Gastrocnemius medialis (tissue), 4 donors: ENCODE data around the gene ADAMTSL3. TPM values are rescaled to one million over a fixed set of nuclear protein-coding genes. Genes with fewer than 3 reads are reported as not detected.
A peak's percentile ranks its signal among the peaks of the same experiment; 100 is the strongest.

Experiments
- ATAC-seq, 2 donors: fragments of 150-250 bp; one replicate each; pipeline ENCODE4 v1.9.1; 2016
- DNase-seq, 2 donors: peaks; one replicate each; pipeline ENCODE4 v3.0.0-alpha.2; 2019
- H3K27ac ChIP-seq, 4 donors: fragments of 200-600 bp; sonication (generic); 1 replicate in 1 of 4; 2 replicates in 3 of 4; pipeline ENCODE4 v1.5.1; 2016 to 2018; ENCODE audit warnings: mild to moderate bottlenecking in 2 of 4, moderate library complexity in 1 of 4
- H3K27me3 ChIP-seq, 3 donors: fragments of 200-600 bp; sonication (generic) in 2 of 3; 1 replicate in 1 of 3; 2 replicates in 2 of 3; pipeline versions ENCODE4 v1.5.1 to v1.6.0; 2016 to 2019; ENCODE audit warnings: mild to moderate bottlenecking in 1 of 3, moderate library complexity in 1 of 3
- H3K36me3 ChIP-seq, 2 donors: fragments of 200-600 bp; sonication (generic) in 1 of 2; one replicate each; pipeline ENCODE4 v1.5.1; 2017 to 2018
- H3K4me1 ChIP-seq, 2 donors: fragments of 200-600 bp; sonication (generic) in 1 of 2; one replicate each; pipeline ENCODE4 v1.5.1; 2016 to 2017; ENCODE audit warnings: mild to moderate bottlenecking in 2 of 2
- H3K4me3 ChIP-seq, 4 donors: fragments of 200-600 bp; sonication (generic) in 3 of 4; 1 replicate in 1 of 4; 2 replicates in 3 of 4; pipeline ENCODE4 v1.5.1; 2016 to 2019; ENCODE audit warnings: mild to moderate bottlenecking in 2 of 4
- H3K9me3 ChIP-seq, 3 donors: fragments of 200-600 bp; sonication (generic) in 2 of 3; 1 replicate in 1 of 3; 2 replicates in 2 of 3; pipeline ENCODE4 v1.5.1; 2016 to 2019
- CTCF ChIP-seq, 5 experiments: fragments of 450-650 bp in 3 of 5; fragments of 200-600 bp in 2 of 5; sonication (generic) in 2 of 5; IDR thresholded peaks in 4 of 5; conservative IDR thresholded peaks in 1 of 5; 1 replicate in 4 of 5; 2 replicates in 1 of 5; pipeline ENCODE4 v1.5.1; 2016 to 2019; ENCODE audit warnings: antibody characterized with exemption in 5 of 5, mild to moderate bottlenecking in 3 of 5, moderate library complexity in 3 of 5
- POLR2A ChIP-seq, 2 donors: fragments of 450-650 bp; IDR thresholded peaks; one replicate each; pipeline ENCODE4 v1.6.1; 2017; ENCODE audit warnings: antibody characterized with exemption in 2 of 2, mild to moderate bottlenecking in 2 of 2, moderate library complexity in 2 of 2
- in situ Hi-C, 4 donors: fragments of 200-750 bp; cut with MboI; loops; one replicate each; pipeline versions ENCODE4 v1.15.0 to v1.8.0; 2017; ENCODE audit warnings: low sequenced_read_pairs in 4 of 4
- intact Hi-C: fragments of 100-400 bp; cut with DNase I; formaldehyde crosslinking; loops from one replicate; pipeline ENCODE4 v1.15.1; 2023; ENCODE audit warnings: low total_unique reads
- total RNA-seq, 4 donors: library from RNA; depleted of rRNA; stranded (reverse); fragments of >200 nt; gene quantifications; one replicate each; pipeline versions ENCODE4 v1.1.0 to v1.2.3, GENCODE V29; 2016

The ADAMTSL3 gene
- total RNA-seq, 4 donors from 2014 or later: 0.66 to 2.9 (median 0.76) TPM

- H3K9me3 ChIP-seq: no peaks in the 10 kb centered on the region
- ATAC-seq (no peak), DNase-seq (no peak)
- H3K4me1 ChIP-seq: no peaks in the 10 kb centered on the region
- H3K27me3 ChIP-seq: no peaks in the 10 kb centered on the region
- H3K27ac ChIP-seq: no peak overlapping the region
- no peaks in the 10 kb centered on the region for H3K36me3 ChIP-seq
- intact Hi-C loops: no loop called here
- TF ChIP-seq CTCF (IDR thresholded peaks at IDR 0.05 in 4 of 5, conservative IDR thresholded peaks at IDR 0.05 in 1 of 5) (peak in 1 of 5 experiments; percentile 9), POLR2A (IDR thresholded peaks at IDR 0.05) (no peak)
- in situ Hi-C loops: no loop called here
- no peak overlapping the region for H3K4me3 ChIP-seq
These were observed 184.1 kb downstream of the ADAMTSL3 start for GRCh38 chr15:83837945-83838571.

GRCh38 chr15:83838763-83839162 is 184.8 kb downstream of the ADAMTSL3 start:
- Histone ChIP-seq H3K4me1 (no peaks in the 10 kb centered on the region), H3K27me3 (no peaks in the 10 kb centered on the region), H3K36me3 (no peaks in the 10 kb centered on the region), H3K4me3 (no peak overlapping the region), H3K9me3 (no peaks in the 10 kb centered on the region), H3K27ac (no peak overlapping the region)
- TF ChIP-seq CTCF (IDR thresholded peaks at IDR 0.05 in 4 of 5, conservative IDR thresholded peaks at IDR 0.05 in 1 of 5): no peak
- TF ChIP-seq POLR2A (IDR thresholded peaks at IDR 0.05): no peak
- ATAC-seq (no peak), DNase-seq (no peak)
- in situ Hi-C loops (no loop called here), intact Hi-C loops (no loop called here)

- intact Hi-C loops (no loop called here), in situ Hi-C loops (no loop called here)
- Histone ChIP-seq H3K4me1 (peaks cover 0 to 5% of the 10 kb centered on the region in 2 donors), H3K9me3 (no peaks in the 10 kb centered on the region), H3K27ac (no peak overlapping the region), H3K27me3 (no peaks in the 10 kb centered on the region), H3K4me3 (no peak overlapping the region), H3K36me3 (no peaks in the 10 kb centered on the region)
- no peak for ATAC-seq
- no peak for DNase-seq
- TF ChIP-seq CTCF (IDR thresholded peaks at IDR 0.05 in 4 of 5, conservative IDR thresholded peaks at IDR 0.05 in 1 of 5) (no peak), POLR2A (IDR thresholded peaks at IDR 0.05) (no peak)
These were observed 188.4 kb downstream of the ADAMTSL3 start for GRCh38 chr15:83842281-83842680.

- ATAC-seq: no peak
- intact Hi-C loops: no loop called here
- in situ Hi-C loops: no loop called here
- TF ChIP-seq POLR2A (IDR thresholded peaks at IDR 0.05) (no peak), CTCF (IDR thresholded peaks at IDR 0.05 in 4 of 5, conservative IDR thresholded peaks at IDR 0.05 in 1 of 5) (no peak)
- no peak for DNase-seq
- no peaks in the 10 kb centered on the region for H3K27me3 ChIP-seq
- H3K9me3 ChIP-seq: no peaks in the 10 kb centered on the region
- peaks cover 0 to 5% of the 10 kb centered on the region in 2 donors for H3K4me1 ChIP-seq
- H3K36me3 ChIP-seq: no peaks in the 10 kb centered on the region
- no peak overlapping the region for H3K27ac ChIP-seq
- no peak overlapping the region for H3K4me3 ChIP-seq
These were observed 189.5 kb downstream of the ADAMTSL3 start for GRCh38 chr15:83843471-83843871.

GRCh38 chr15:83844742-83845141 is 190.8 kb downstream of the ADAMTSL3 start:
- peaks cover 5 to 6% of the 10 kb centered on the region in 2 donors for H3K4me1 ChIP-seq
- in situ Hi-C loops: no loop called here
- intact Hi-C loops: no loop called here
- H3K27me3 ChIP-seq: no peaks in the 10 kb centered on the region
- H3K4me3 ChIP-seq: no peak overlapping the region
- H3K27ac ChIP-seq: peak overlapping the region; percentile 38 to 67 (median 54)
- TF ChIP-seq POLR2A (IDR thresholded peaks at IDR 0.05): no peak
- TF ChIP-seq CTCF (IDR thresholded peaks at IDR 0.05 in 4 of 5, conservative IDR thresholded peaks at IDR 0.05 in 1 of 5): no peak
- DNase-seq (peak; percentile 12 to 54), ATAC-seq (peak; percentile 66 to 75)
- no peaks in the 10 kb centered on the region for H3K36me3 ChIP-seq
- H3K9me3 ChIP-seq: no peaks in the 10 kb centered on the region
